OCI-LY3 (cell line): ENCODE measurements around the gene ZFP42.

Source experiments
- CTCF ChIP-seq: fragments of 200-600, 300-600 bp; sonication (generic); IDR thresholded peaks from 2 replicates; pipeline ENCODE4 v1.5.1; 2014; ENCODE audit warnings: antibody characterized with exemption, low read length, low read depth
- EZH2phosphoT487 ChIP-seq: fragments of 200-600 bp; shearing (Covaris generic); IDR thresholded peaks from 2 replicates; pipeline ENCODE4 v1.6.1; 2018; ENCODE audit warnings: antibody characterized with exemption, mixed run types, low read depth

DNA sequence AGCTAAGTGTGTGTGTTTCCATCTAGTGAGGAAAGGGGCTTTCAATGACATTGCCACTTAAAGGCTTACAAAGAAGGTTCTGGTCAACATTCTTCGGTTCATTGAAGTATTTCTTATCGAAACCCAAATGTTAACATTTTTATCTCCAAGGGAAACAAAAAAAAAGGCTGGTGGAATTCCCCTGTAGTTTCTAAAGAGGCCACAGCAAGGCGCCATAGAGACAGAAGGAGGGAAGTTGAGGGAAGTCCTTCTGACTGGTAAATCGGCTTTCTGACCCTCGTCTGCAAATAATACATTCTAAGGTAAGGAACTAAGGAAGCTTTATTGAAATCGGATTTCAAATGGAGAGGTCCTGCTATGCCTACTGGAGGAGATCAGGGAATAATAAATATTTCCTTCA lies 1.7 kb upstream of the ZFP42 start:
- TF ChIP-seq EZH2phosphoT487 = no peak
- TF ChIP-seq CTCF = no peak
